GM23338 (cell line): ENCODE measurements around the gene ZNF513. TPM values are rescaled to one million over a fixed set of nuclear protein-coding genes. Genes with fewer than 3 reads are reported as not detected.

ENCODE experiments used
- ATAC-seq: fragments of 200-7000 bp; cut with Tn5 transposase; 3 replicates; pipeline ENCODE4 v1.9.1; 2020
- DNase-seq: peaks from one replicate; pipeline ENCODE4 v3.0.0-alpha.2; 2015; ENCODE audit warnings: low spot score
- H2AFZ ChIP-seq: fragments of 200-600 bp; sonication (generic); 2 replicates; pipeline ENCODE4 v1.8.0; 2016; ENCODE audit warnings: antibody characterized with exemption, mild to moderate bottlenecking, moderate library complexity
- H3F3A ChIP-seq: fragments of 200-600 bp; sonication (generic); replicated peaks from 2 replicates; pipeline ENCODE4 v1.8.0; 2017; ENCODE audit warnings: antibody characterized with exemption, mixed run types, low read depth
- H3K27ac ChIP-seq: fragments of 200-600 bp; sonication (generic); 2 replicates; pipeline ENCODE4 v1.6.1; 2016; ENCODE audit warnings: low read depth
- H3K27me3 ChIP-seq: fragments of 200-600 bp; sonication (generic); 2 replicates; pipeline ENCODE4 v1.8.0; 2016; ENCODE audit warnings: mild to moderate bottlenecking, mixed run types, moderate library complexity; ENCODE audit not compliant: insufficient read depth
- H3K36me3 ChIP-seq: fragments of 200-600 bp; sonication (generic); 2 replicates; pipeline ENCODE4 v1.8.0; 2016; ENCODE audit warnings: mild to moderate bottlenecking; ENCODE audit not compliant: insufficient read depth
- H3K4me1 ChIP-seq: fragments of 200-600 bp; sonication (generic); 2 replicates; pipeline ENCODE4 v1.8.0; 2016; ENCODE audit warnings: mild to moderate bottlenecking, moderate library complexity; ENCODE audit not compliant: insufficient read depth
- H3K4me2 ChIP-seq: fragments of 200-600 bp; sonication (generic); 2 replicates; pipeline ENCODE4 v1.7.1; 2017; ENCODE audit warnings: mixed run types
- H3K4me3 ChIP-seq: fragments of 200-600 bp; sonication (generic); 2 replicates; pipeline ENCODE4 v1.6.1; 2016; ENCODE audit warnings: mixed run types
- H3K79me2 ChIP-seq: fragments of 200-600 bp; sonication (generic); replicated peaks from 2 replicates; pipeline ENCODE4 v1.8.0; 2017; ENCODE audit warnings: mild to moderate bottlenecking; ENCODE audit not compliant: insufficient read depth
- H3K9me2 ChIP-seq: fragments of 200-600 bp; sonication (generic); 2 replicates; pipeline ENCODE4 v1.8.0; 2017; ENCODE audit not compliant: insufficient read depth
- H4K20me1 ChIP-seq: fragments of 200-600 bp; sonication (generic); replicated peaks from 2 replicates; pipeline ENCODE4 v1.8.0; 2017; ENCODE audit warnings: mild to moderate bottlenecking; ENCODE audit not compliant: insufficient read depth
- H3K27ac Mint-ChIP-seq: 2 replicates; pipeline ENCODE4 v1.8.0; 2020; ENCODE audit warnings: inconsistent platforms, mild to moderate bottlenecking, moderate library complexity, mixed read lengths
- H3K27me3 Mint-ChIP-seq: 3 replicates; pipeline ENCODE4 v1.8.0; 2022; ENCODE audit warnings: low read depth, mild to moderate bottlenecking, moderate library complexity, mixed read lengths, inconsistent platforms; ENCODE audit not compliant: insufficient read depth, poor library complexity
- H3K36me3 Mint-ChIP-seq: 3 replicates; pipeline ENCODE4 v1.8.0; 2021; ENCODE audit warnings: low read depth, mild to moderate bottlenecking, inconsistent platforms, moderate library complexity, mixed read lengths
- H3K4me1 Mint-ChIP-seq: 3 replicates; pipeline ENCODE4 v1.8.0; 2020; ENCODE audit warnings: mild to moderate bottlenecking, inconsistent platforms, mixed read lengths
- H3K4me3 Mint-ChIP-seq: 3 replicates; pipeline ENCODE4 v1.8.0; 2021; ENCODE audit warnings: moderate library complexity, mild to moderate bottlenecking, inconsistent platforms, mixed read lengths
- H3K9me3 Mint-ChIP-seq: 3 replicates; pipeline ENCODE4 v1.8.0; 2020; ENCODE audit warnings: moderate library complexity, mild to moderate bottlenecking, inconsistent platforms, mixed read lengths
- EZH2 ChIP-seq: fragments of 200-600 bp; sonication (generic); IDR thresholded peaks from one replicate; pipeline ENCODE4 v1.8.0; 2017; ENCODE audit warnings: antibody characterized with exemption, mild to moderate bottlenecking, low read depth; ENCODE audit not compliant: unreplicated experiment
- EZH2phosphoT487 ChIP-seq: fragments of 200-600 bp; sonication (generic); IDR thresholded peaks from one replicate; pipeline ENCODE4 v1.8.1; 2018; ENCODE audit warnings: antibody characterized with exemption; ENCODE audit not compliant: unreplicated experiment
- NANOG ChIP-seq: IDR thresholded peaks from 2 replicates; pipeline ENCODE4 v1.6.1; 2016; ENCODE audit warnings: antibody characterized with exemption, borderline replicate concordance
- POLR2AphosphoS5 ChIP-seq: IDR thresholded peaks from 2 replicates; pipeline ENCODE4 v1.6.1; 2016; ENCODE audit warnings: antibody characterized with exemption, low read depth
- ZNF114 ChIP-seq: fragments of 250-450 bp; sonication (Bioruptor Pico); IDR thresholded peaks from 2 replicates; pipeline ENCODE4 v1.5.0; 2020; ENCODE audit warnings: mild to moderate bottlenecking, moderate library complexity
- ZNF331 ChIP-seq: fragments of 250-450 bp; sonication (Bioruptor Pico); IDR thresholded peaks from 2 replicates; pipeline ENCODE4 v1.5.0; 2020; ENCODE audit warnings: low read depth, mild to moderate bottlenecking, moderate library complexity
- polyA plus RNA-seq: library from polyadenylated mRNA; unstranded; fragments of >200 nt; fragmentation: Nextera tagmentation; extraction: Ambion mirVana; gene quantifications from 2 replicates; pipeline ENCODE4 v1.2.1, GENCODE V29; 2016
- total RNA-seq: library from RNA; depleted of rRNA; stranded (reverse); fragments of >200 nt; shearing (Covaris generic); gene quantifications from 2 replicates; pipeline ENCODE4 v1.2.3, GENCODE V29; 2014
- TF ChIP-seq, protein P1 (sequence below): IDR thresholded peaks from one replicate; pipeline ENCODE4 v1.6.1; 2018; ENCODE audit warnings: antibody characterized with exemption; ENCODE audit not compliant: unreplicated experiment
- TF ChIP-seq, protein P2 (sequence below), 2 experiments: fragments of 200-600 bp in 1 of 2; sonication (generic) in 1 of 2; conservative IDR thresholded peaks; 2 replicates each; pipeline versions ENCODE4 v1.5.1 to v1.6.1; 2016 to 2017; ENCODE audit warnings: antibody characterized with exemption in 2 of 2, low read depth in 2 of 2, mild to moderate bottlenecking in 2 of 2, moderate library complexity in 1 of 2
- TF ChIP-seq, protein P3 (sequence below): IDR thresholded peaks from 2 replicates; pipeline ENCODE4 v1.6.1; 2016; ENCODE audit warnings: antibody characterized with exemption
- TF ChIP-seq, protein P4 (sequence below): fragments of 250-450 bp; sonication (Bioruptor Pico); IDR thresholded peaks from 2 replicates; pipeline ENCODE4 v1.5.0; 2020; ENCODE audit warnings: mild to moderate bottlenecking, moderate library complexity

The ZNF513 gene
- total and polyA plus RNA-seq, 2 experiments from 2014 or later = 10.4 to 13.2 TPM

DNA sequence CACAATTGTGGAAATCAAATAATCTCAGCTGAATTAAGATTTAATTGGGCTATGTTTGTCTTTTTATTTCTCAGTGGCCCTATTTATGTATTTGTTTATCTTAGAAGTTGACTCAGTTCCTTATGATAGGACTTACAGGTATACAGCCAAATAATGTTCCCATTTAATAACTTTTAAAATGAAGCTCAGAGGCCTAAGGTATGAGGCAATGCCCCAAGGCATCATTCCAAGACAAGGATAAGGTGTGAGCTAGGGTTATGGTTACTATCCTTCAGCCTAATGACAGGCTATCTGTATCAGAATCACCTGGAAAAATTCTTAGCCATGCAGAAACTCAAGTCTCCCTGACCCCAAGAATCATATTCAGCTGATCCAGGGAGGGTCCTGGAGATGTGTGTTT lies 40.5 kb upstream of the ZNF513 start (continued):
- TF ChIP-seq, protein P1, sequence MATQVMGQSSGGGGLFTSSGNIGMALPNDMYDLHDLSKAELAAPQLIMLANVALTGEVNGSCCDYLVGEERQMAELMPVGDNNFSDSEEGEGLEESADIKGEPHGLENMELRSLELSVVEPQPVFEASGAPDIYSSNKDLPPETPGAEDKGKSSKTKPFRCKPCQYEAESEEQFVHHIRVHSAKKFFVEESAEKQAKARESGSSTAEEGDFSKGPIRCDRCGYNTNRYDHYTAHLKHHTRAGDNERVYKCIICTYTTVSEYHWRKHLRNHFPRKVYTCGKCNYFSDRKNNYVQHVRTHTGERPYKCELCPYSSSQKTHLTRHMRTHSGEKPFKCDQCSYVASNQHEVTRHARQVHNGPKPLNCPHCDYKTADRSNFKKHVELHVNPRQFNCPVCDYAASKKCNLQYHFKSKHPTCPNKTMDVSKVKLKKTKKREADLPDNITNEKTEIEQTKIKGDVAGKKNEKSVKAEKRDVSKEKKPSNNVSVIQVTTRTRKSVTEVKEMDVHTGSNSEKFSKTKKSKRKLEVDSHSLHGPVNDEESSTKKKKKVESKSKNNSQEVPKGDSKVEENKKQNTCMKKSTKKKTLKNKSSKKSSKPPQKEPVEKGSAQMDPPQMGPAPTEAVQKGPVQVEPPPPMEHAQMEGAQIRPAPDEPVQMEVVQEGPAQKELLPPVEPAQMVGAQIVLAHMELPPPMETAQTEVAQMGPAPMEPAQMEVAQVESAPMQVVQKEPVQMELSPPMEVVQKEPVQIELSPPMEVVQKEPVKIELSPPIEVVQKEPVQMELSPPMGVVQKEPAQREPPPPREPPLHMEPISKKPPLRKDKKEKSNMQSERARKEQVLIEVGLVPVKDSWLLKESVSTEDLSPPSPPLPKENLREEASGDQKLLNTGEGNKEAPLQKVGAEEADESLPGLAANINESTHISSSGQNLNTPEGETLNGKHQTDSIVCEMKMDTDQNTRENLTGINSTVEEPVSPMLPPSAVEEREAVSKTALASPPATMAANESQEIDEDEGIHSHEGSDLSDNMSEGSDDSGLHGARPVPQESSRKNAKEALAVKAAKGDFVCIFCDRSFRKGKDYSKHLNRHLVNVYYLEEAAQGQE = no peak
- TF ChIP-seq NANOG = no peak
- TF ChIP-seq POLR2AphosphoS5 = no peak

DNA sequence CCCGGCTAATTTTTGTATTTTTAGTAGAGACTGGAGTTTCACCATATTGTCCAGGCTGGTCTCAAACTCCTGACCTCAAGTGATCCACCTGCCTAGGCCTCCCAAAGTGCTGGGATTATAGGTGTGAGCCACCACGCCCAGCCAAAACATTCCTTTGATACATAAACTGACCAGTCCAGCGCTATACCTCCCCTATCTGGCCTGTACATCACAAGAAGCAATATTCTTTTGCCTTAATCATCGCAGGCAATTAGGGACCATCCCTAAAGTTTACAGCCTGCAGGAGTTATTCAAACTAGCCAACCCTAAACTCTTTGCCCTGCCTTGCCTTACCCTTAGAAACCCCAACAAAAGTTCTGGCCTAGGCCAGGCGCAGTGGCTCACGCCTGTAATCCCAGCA lies 35.6 kb upstream of the ZNF513 start:
- H4K20me1 ChIP-seq = no peaks in the 10 kb centered on the region
- peaks cover 2% of the 10 kb centered on the region; the same call in 1 of the 2 replicates for H3K9me2 ChIP-seq
- no peaks in the 10 kb centered on the region for H3K79me2 ChIP-seq
- H3K4me2 ChIP-seq = no peak overlapping the region
- DNase-seq (no peak), ATAC-seq (no peak)
- Mint-ChIP-seq H3K27me3 (peaks cover 3% of the 10 kb centered on the region), H3K9me3 (no peaks in the 10 kb centered on the region), H3K4me3 (no peak overlapping the region), H3K4me1 (no peaks in the 10 kb centered on the region), H3K36me3 (no peaks in the 10 kb centered on the region), H3K27ac (no peak overlapping the region)
- H2AFZ ChIP-seq = no peak overlapping the region
- H3K36me3 ChIP-seq = no peaks in the 10 kb centered on the region
- H3F3A ChIP-seq = no peaks in the 10 kb centered on the region
- H3K4me1 ChIP-seq = no peaks in the 10 kb centered on the region
- no peak overlapping the region for H3K27ac ChIP-seq
- no peaks in the 10 kb centered on the region for H3K27me3 ChIP-seq
- H3K4me3 ChIP-seq = no peak overlapping the region
- TF ChIP-seq POLR2AphosphoS5 (no peak), EZH2 (no peak), EZH2phosphoT487 (no peak), ZNF114 (no peak), ZNF331 (CRISPR knock-in tag) (no peak), NANOG (no peak)
- TF ChIP-seq, protein P2, sequence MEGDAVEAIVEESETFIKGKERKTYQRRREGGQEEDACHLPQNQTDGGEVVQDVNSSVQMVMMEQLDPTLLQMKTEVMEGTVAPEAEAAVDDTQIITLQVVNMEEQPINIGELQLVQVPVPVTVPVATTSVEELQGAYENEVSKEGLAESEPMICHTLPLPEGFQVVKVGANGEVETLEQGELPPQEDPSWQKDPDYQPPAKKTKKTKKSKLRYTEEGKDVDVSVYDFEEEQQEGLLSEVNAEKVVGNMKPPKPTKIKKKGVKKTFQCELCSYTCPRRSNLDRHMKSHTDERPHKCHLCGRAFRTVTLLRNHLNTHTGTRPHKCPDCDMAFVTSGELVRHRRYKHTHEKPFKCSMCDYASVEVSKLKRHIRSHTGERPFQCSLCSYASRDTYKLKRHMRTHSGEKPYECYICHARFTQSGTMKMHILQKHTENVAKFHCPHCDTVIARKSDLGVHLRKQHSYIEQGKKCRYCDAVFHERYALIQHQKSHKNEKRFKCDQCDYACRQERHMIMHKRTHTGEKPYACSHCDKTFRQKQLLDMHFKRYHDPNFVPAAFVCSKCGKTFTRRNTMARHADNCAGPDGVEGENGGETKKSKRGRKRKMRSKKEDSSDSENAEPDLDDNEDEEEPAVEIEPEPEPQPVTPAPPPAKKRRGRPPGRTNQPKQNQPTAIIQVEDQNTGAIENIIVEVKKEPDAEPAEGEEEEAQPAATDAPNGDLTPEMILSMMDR (conservative IDR thresholded peaks at IDR 0.05; ENCODE audit: low read depth in 2 of 2) = no peak
- TF ChIP-seq, protein P3, sequence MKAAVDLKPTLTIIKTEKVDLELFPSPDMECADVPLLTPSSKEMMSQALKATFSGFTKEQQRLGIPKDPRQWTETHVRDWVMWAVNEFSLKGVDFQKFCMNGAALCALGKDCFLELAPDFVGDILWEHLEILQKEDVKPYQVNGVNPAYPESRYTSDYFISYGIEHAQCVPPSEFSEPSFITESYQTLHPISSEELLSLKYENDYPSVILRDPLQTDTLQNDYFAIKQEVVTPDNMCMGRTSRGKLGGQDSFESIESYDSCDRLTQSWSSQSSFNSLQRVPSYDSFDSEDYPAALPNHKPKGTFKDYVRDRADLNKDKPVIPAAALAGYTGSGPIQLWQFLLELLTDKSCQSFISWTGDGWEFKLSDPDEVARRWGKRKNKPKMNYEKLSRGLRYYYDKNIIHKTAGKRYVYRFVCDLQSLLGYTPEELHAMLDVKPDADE = no peak
- TF ChIP-seq, protein P4, sequence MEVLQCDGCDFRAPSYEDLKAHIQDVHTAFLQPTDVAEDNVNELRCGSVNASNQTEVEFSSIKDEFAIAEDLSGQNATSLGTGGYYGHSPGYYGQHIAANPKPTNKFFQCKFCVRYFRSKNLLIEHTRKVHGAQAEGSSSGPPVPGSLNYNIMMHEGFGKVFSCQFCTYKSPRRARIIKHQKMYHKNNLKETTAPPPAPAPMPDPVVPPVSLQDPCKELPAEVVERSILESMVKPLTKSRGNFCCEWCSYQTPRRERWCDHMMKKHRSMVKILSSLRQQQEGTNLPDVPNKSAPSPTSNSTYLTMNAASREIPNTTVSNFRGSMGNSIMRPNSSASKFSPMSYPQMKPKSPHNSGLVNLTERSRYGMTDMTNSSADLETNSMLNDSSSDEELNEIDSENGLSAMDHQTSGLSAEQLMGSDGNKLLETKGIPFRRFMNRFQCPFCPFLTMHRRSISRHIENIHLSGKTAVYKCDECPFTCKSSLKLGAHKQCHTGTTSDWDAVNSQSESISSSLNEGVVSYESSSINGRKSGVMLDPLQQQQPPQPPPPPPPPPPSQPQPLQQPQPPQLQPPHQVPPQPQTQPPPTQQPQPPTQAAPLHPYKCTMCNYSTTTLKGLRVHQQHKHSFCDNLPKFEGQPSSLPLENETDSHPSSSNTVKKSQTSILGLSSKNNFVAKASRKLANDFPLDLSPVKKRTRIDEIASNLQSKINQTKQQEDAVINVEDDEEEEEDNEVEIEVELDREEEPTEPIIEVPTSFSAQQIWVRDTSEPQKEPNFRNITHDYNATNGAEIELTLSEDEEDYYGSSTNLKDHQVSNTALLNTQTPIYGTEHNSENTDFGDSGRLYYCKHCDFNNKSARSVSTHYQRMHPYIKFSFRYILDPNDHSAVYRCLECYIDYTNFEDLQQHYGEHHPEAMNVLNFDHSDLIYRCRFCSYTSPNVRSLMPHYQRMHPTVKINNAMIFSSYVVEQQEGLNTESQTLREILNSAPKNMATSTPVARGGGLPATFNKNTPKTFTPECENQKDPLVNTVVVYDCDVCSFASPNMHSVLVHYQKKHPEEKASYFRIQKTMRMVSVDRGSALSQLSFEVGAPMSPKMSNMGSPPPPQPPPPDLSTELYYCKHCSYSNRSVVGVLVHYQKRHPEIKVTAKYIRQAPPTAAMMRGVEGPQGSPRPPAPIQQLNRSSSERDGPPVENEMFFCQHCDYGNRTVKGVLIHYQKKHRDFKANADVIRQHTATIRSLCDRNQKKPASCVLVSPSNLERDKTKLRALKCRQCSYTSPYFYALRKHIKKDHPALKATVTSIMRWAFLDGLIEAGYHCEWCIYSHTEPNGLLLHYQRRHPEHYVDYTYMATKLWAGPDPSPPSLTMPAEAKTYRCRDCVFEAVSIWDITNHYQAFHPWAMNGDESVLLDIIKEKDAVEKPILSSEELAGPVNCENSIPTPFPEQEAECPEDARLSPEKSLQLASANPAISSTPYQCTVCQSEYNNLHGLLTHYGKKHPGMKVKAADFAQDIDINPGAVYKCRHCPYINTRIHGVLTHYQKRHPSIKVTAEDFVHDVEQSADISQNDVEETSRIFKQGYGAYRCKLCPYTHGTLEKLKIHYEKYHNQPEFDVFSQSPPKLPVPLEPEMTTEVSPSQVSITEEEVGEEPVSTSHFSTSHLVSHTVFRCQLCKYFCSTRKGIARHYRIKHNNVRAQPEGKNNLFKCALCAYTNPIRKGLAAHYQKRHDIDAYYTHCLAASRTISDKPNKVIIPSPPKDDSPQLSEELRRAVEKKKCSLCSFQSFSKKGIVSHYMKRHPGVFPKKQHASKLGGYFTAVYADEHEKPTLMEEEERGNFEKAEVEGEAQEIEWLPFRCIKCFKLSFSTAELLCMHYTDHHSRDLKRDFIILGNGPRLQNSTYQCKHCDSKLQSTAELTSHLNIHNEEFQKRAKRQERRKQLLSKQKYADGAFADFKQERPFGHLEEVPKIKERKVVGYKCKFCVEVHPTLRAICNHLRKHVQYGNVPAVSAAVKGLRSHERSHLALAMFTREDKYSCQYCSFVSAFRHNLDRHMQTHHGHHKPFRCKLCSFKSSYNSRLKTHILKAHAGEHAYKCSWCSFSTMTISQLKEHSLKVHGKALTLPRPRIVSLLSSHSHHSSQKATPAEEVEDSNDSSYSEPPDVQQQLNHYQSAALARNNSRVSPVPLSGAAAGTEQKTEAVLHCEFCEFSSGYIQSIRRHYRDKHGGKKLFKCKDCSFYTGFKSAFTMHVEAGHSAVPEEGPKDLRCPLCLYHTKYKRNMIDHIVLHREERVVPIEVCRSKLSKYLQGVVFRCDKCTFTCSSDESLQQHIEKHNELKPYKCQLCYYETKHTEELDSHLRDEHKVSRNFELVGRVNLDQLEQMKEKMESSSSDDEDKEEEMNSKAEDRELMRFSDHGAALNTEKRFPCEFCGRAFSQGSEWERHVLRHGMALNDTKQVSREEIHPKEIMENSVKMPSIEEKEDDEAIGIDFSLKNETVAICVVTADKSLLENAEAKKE (CRISPR knock-in tag) = no peak
